ENCODE measurements around the gene DEFB129. TPM values are rescaled to one million over a fixed set of nuclear protein-coding genes. Genes with fewer than 3 reads are reported as not detected.

The DEFB129 gene
- total and polyA plus RNA-seq, 10 donors = not detected

GRCh38 chr20:272718-273117 lies 45.7 kb downstream of the DEFB129 start:
- TF ChIP-seq POLR2A (IDR thresholded peaks at IDR 0.05) (no peak), CTCF (IDR thresholded peaks at IDR 0.05 in 8 of 11, conservative IDR thresholded peaks at IDR 0.05 in 3 of 11) (no peak), POLR2AphosphoS5 (IDR thresholded peaks at IDR 0.05) (no peak)
- Histone ChIP-seq H3K9me3 (no peaks in the 10 kb centered on the region), H3K4me1 (no peaks in the 10 kb centered on the region), H3K27me3 (replicated peaks in 1 of 7) (no peaks in the 10 kb centered on the region), H3K4me3 (no peak overlapping the region), H3K36me3 (peaks cover 0 to 27% (median 6%) of the 10 kb centered on the region in 6 donors), H3K27ac (no peak overlapping the region)
- DNase-seq = no peak
- intact Hi-C loops (cut with DNase I; ENCODE audit: low total_unique reads) = no loop called here

GRCh38 chr20:273884-274283 lies 46.8 kb downstream of the DEFB129 start:
- WGBS, 5 donors = 47 to 81% (median 59%) methylated on average over 3 of the region's 3 CpGs
- H3K27me3 ChIP-seq (replicated peaks in 1 of 7) = no peaks in the 10 kb centered on the region
- no peaks in the 10 kb centered on the region for H3K9me3 ChIP-seq
- no peak for DNase-seq
- peaks cover 0 to 36% (median 6%) of the 10 kb centered on the region in 6 donors for H3K36me3 ChIP-seq
- TF ChIP-seq CTCF (IDR thresholded peaks at IDR 0.05 in 8 of 11, conservative IDR thresholded peaks at IDR 0.05 in 3 of 11) (no peak), POLR2A (IDR thresholded peaks at IDR 0.05) (no peak), POLR2AphosphoS5 (IDR thresholded peaks at IDR 0.05) (no peak)
- H3K4me1 ChIP-seq = no peaks in the 10 kb centered on the region
- no peak overlapping the region for H3K27ac ChIP-seq
- intact Hi-C loops (cut with DNase I; ENCODE audit: low total_unique reads) = no loop called here
- no peak overlapping the region for H3K4me3 ChIP-seq

- Histone ChIP-seq H3K27me3 (replicated peaks in 1 of 7) (no peaks in the 10 kb centered on the region), H3K4me1 (no peaks in the 10 kb centered on the region), H3K4me3 (no peak overlapping the region), H3K9me3 (no peaks in the 10 kb centered on the region), H3K27ac (no peak overlapping the region), H3K36me3 (peaks cover 0 to 49% (median 6%) of the 10 kb centered on the region in 6 donors)
- no peak for DNase-seq
- intact Hi-C loops (cut with DNase I; ENCODE audit: low total_unique reads) = no loop called here
- 87 to 95% (median 93%) methylated on average over 7 of the region's 7 CpGs for WGBS, 5 donors
- TF ChIP-seq CTCF (IDR thresholded peaks at IDR 0.05 in 8 of 11, conservative IDR thresholded peaks at IDR 0.05 in 3 of 11) = no peak
Observed at GRCh38 chr20:275791-276190, 48.7 kb downstream of the DEFB129 start.

GRCh38 chr20:276620-277495 lies 49.8 kb downstream of the DEFB129 start:
- TF ChIP-seq POLR2A (IDR thresholded peaks at IDR 0.05) (no peak), CTCF (IDR thresholded peaks at IDR 0.05 in 8 of 11, conservative IDR thresholded peaks at IDR 0.05 in 3 of 11) (no peak), POLR2AphosphoS5 (IDR thresholded peaks at IDR 0.05) (no peak)
- intact Hi-C loops (cut with DNase I; ENCODE audit: low total_unique reads) = no loop called here
- no peaks in the 10 kb centered on the region for H3K4me1 ChIP-seq
- no peak for DNase-seq
- H3K27me3 ChIP-seq (replicated peaks in 1 of 7) = no peaks in the 10 kb centered on the region
- WGBS, 5 donors = 81 to 92% (median 88%) methylated on average over 12 of the region's 12 CpGs
- H3K4me3 ChIP-seq = no peak overlapping the region
- H3K9me3 ChIP-seq = no peaks in the 10 kb centered on the region
- H3K27ac ChIP-seq = no peak overlapping the region
- peaks cover 0 to 57% (median 6%) of the 10 kb centered on the region in 6 donors for H3K36me3 ChIP-seq

Measured in spleen (tissue), 11 donors.